Smooth muscle cell (in vitro differentiated cells): ENCODE data around the gene CABP7. TPM values are rescaled to one million over a fixed set of nuclear protein-coding genes. Genes with fewer than 3 reads are reported as not detected.

ENCODE experiments used
- DNase-seq: peaks from one replicate; lab custom pipeline; 2025; ENCODE audit not compliant: unreplicated experiment; lab: John Stamatoyannopoulos, UW
- H2AFZ ChIP-seq: fragments of 200-600 bp; sonication (generic); 2 replicates; pipeline ENCODE4 v1.6.0; 2016; ENCODE audit warnings: antibody characterized with exemption, low read depth, mild to moderate bottlenecking
- H3F3A ChIP-seq: fragments of 200-600 bp; sonication (generic); 2 replicates; pipeline ENCODE4 v1.6.0; 2017; ENCODE audit warnings: antibody characterized with exemption, low read depth
- H3K27ac ChIP-seq: fragments of 200-600 bp; sonication (generic); 2 replicates; pipeline ENCODE4 v1.5.1; 2016; ENCODE audit warnings: low read depth, mild to moderate bottlenecking
- H3K27me3 ChIP-seq: fragments of 200-600 bp; sonication (generic); 2 replicates; pipeline ENCODE4 v1.6.1; 2016; ENCODE audit warnings: low read depth, mild to moderate bottlenecking
- H3K36me3 ChIP-seq: fragments of 200-600 bp; sonication (generic); 2 replicates; pipeline ENCODE4 v1.5.1; 2016; ENCODE audit warnings: low read depth
- H3K4me1 ChIP-seq: fragments of 200-600 bp; sonication (generic); 2 replicates; pipeline ENCODE4 v1.5.1; 2016; ENCODE audit warnings: low read depth
- H3K4me2 ChIP-seq: fragments of 200-600 bp; sonication (generic); 2 replicates; pipeline ENCODE4 v1.6.0; 2016; ENCODE audit warnings: mild to moderate bottlenecking
- H3K4me3 ChIP-seq: fragments of 200-600 bp; sonication (generic); 2 replicates; pipeline ENCODE4 v1.5.1; 2016; ENCODE audit warnings: mild to moderate bottlenecking
- H3K79me2 ChIP-seq: fragments of 200-600 bp; sonication (generic); 2 replicates; pipeline ENCODE4 v1.6.0; 2016; ENCODE audit warnings: low read depth, mild to moderate bottlenecking
- H3K9ac ChIP-seq: fragments of 200-600 bp; sonication (generic); 2 replicates; pipeline ENCODE4 v1.6.0; 2016; ENCODE audit warnings: low read depth
- H3K9me3 ChIP-seq: fragments of 200-600 bp; sonication (generic); replicated peaks from 2 replicates; pipeline ENCODE4 v1.5.1; 2016; ENCODE audit warnings: low read depth
- H4K20me1 ChIP-seq: fragments of 200-600 bp; sonication (generic); 2 replicates; pipeline ENCODE4 v1.6.0; 2016; ENCODE audit warnings: low read depth
- WGBS: methylation state at CpG from one replicate; pipeline ENCODE4 v1.1.7; 2016; ENCODE audit warnings: low lambda C conversion rate; 5-methylcytosine and 5-hydroxymethylcytosine counted together
- polyA plus RNA-seq: library from polyadenylated mRNA; unstranded; fragments of >200 nt; fragmentation: Nextera tagmentation; extraction: Ambion mirVana; gene quantifications from 2 replicates; pipeline ENCODE4 v1.2.1, GENCODE V29; 2016
- total RNA-seq: library from RNA; depleted of rRNA; stranded (reverse); fragments of >200 nt; gene quantifications from 2 replicates; pipeline ENCODE4 v1.2.3, GENCODE V29; 2014
- TF ChIP-seq, protein P1 (sequence below): fragments of 200-600 bp; sonication (generic); IDR thresholded peaks from 2 replicates; pipeline ENCODE4 v1.5.1; 2017; ENCODE audit warnings: borderline replicate concordance, mild to moderate bottlenecking, antibody characterized with exemption; ENCODE audit not compliant: insufficient read depth, poor library complexity, severe bottlenecking

CABP7 gene
- total and polyA plus RNA-seq, 2 experiments from 2014 or later: not detected

DNA sequence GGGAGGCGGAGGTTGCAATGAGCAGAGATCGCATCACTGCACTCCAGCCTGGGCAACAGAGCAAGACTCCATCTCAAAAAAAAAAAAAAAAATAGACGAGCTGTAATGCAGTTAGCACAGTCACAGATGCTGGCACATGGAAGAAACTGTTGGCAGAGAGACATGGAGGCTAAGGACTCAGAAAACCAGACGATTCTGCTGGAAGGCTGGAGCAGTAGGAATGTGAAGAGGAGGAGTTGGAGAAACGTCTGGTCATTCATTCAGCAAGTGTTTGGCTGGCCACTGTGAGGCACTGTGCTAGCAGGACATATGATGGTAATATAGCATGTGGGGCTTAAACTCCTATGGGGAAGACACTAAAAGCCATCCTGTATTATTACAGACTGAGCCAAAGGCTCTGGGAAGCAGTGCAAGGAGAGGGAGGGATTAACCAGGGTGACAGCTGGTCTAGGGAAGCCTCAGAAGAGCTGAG, 52.4 kb downstream of the CABP7 start:
- Histone ChIP-seq H3K9me3 (no peaks in the 10 kb centered on the region), H3K4me3 (no peak overlapping the region), H3K36me3 (peaks cover 5% of the 10 kb centered on the region), H3K27ac (peak overlapping the region; percentile 86), H3K79me2 (peaks cover 24% of the 10 kb centered on the region), H4K20me1 (no peaks in the 10 kb centered on the region), H3K27me3 (no peaks in the 10 kb centered on the region), H3F3A (peaks cover 3% of the 10 kb centered on the region), H3K9ac (no peak overlapping the region), H2AFZ (no peak overlapping the region), H3K4me1 (peaks cover 9% of the 10 kb centered on the region), H3K4me2 (no peak overlapping the region)
- DNase-seq: no peak
- TF ChIP-seq, protein P1, sequence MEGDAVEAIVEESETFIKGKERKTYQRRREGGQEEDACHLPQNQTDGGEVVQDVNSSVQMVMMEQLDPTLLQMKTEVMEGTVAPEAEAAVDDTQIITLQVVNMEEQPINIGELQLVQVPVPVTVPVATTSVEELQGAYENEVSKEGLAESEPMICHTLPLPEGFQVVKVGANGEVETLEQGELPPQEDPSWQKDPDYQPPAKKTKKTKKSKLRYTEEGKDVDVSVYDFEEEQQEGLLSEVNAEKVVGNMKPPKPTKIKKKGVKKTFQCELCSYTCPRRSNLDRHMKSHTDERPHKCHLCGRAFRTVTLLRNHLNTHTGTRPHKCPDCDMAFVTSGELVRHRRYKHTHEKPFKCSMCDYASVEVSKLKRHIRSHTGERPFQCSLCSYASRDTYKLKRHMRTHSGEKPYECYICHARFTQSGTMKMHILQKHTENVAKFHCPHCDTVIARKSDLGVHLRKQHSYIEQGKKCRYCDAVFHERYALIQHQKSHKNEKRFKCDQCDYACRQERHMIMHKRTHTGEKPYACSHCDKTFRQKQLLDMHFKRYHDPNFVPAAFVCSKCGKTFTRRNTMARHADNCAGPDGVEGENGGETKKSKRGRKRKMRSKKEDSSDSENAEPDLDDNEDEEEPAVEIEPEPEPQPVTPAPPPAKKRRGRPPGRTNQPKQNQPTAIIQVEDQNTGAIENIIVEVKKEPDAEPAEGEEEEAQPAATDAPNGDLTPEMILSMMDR: peak; percentile 39
- 54% methylated on average over 5 of the region's 5 CpGs for WGBS

DNA sequence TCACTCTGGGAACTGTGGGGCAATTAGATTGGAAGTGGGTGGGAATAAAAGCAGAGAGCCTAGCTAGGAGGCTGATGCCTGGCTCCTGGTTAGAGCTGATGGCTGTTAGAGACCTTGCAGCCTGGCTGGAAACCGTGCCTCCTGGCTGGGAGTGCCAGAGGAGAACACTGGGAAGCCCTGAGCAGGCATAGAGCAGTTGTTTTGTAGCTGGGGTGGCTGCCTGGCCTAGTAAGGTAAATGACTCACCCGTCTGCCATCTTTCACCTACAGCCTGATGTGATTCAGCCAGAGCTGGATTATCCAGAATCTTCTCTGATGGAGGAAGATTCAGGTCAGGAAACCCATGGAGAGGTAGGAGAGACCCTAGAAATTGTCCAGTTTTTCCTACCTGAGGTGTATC, 53.4 kb downstream of the CABP7 start:
- Histone ChIP-seq H4K20me1 (no peaks in the 10 kb centered on the region), H3K4me2 (no peak overlapping the region), H3K27ac (peak overlapping the region; percentile 86), H3F3A (peaks cover 3% of the 10 kb centered on the region), H3K27me3 (no peaks in the 10 kb centered on the region), H3K4me3 (no peak overlapping the region), H3K9me3 (no peaks in the 10 kb centered on the region), H3K9ac (no peak overlapping the region), H3K4me1 (peaks cover 4% of the 10 kb centered on the region), H3K36me3 (peaks cover 5% of the 10 kb centered on the region), H3K79me2 (peaks cover 14% of the 10 kb centered on the region), H2AFZ (no peak overlapping the region)
- DNase-seq: no peak
- TF ChIP-seq, protein P1: no peak
- WGBS: 37% methylated on average over 2 of the region's 2 CpGs

DNA sequence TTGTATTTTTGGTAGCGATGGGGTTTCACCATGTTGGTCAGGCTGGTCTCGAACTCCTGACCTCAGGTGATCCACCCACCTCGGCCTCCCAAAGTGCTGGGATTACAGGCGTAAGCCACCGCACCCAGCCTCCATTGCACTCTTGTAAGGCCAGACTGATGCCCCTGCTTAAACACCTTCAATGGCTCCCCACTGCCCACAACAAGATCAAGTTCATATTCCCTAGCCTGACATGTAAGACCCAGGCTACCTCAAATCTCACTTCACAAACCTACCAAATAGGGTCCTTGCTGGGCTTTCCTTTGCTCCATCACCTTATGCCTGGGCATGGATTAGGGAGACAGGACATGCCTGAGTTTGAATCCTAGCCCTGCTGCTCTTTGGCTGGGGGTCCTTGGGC, 60.4 kb downstream of the CABP7 start:
- Histone ChIP-seq H3K36me3 (no peaks in the 10 kb centered on the region), H3K4me1 (peaks cover 14% of the 10 kb centered on the region), H3K27me3 (no peaks in the 10 kb centered on the region), H3K4me2 (peak overlapping the region; percentile 10), H3K9me3 (no peaks in the 10 kb centered on the region), H3K27ac (peak overlapping the region; percentile 34), H3F3A (no peaks in the 10 kb centered on the region), H3K9ac (peak overlapping the region; percentile 11), H4K20me1 (no peaks in the 10 kb centered on the region), H3K4me3 (no peak overlapping the region), H2AFZ (no peak overlapping the region), H3K79me2 (no peaks in the 10 kb centered on the region)
- no peak for DNase-seq
- TF ChIP-seq, protein P1: no peak
- 93% methylated on average over 5 of the region's 5 CpGs for WGBS

DNA sequence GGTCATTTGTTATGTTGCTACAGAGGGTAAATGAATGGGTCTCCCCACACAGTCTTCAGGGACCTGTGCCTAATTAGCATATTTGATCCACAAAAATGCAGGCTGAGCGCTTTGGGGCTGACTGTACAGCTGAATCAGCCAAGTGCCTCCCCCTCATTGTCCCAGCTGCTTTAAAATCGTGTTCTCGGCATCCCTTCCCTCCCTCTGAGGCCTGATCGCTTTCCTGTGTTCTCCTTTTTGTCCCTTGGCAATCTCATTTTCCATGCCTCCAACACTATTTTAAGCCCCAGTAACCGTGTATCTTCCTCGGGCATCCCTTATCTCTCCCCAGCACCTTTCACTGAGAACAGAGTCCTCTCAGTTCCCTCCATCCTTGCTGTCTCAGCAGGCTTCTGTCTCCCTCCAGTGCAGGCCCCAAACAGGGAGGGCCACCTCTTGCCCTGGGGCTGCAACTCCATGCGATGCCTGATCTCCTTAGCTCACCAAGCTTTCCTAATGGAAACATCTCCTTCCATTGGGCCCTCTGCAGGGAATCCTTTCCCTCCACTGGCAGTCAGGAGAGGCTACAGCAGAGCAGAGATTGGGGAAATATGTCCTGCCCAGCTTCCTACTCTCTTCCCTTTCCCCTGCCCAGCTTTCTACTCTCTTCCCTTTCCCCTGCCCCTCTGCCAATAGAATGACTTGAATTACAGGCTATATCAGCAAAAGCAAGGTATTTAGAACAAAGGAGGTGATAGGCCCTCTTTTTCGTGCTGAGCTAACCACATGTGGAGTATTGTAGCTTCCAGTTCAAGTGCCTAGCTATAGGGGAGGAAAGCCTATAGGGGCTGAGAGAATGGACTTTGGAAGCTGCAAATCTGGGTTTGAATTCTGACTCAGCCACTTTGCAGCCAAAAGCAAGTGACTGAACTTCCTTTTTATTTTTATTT, 61.2 kb downstream of the CABP7 start:
- Histone ChIP-seq H3K79me2 (no peaks in the 10 kb centered on the region), H2AFZ (peak overlapping the region; percentile 79), H3F3A (no peaks in the 10 kb centered on the region), H3K27ac (peak overlapping the region; percentile 91), H3K4me3 (no peak overlapping the region), H3K9me3 (no peaks in the 10 kb centered on the region), H4K20me1 (no peaks in the 10 kb centered on the region), H3K27me3 (no peaks in the 10 kb centered on the region), H3K36me3 (no peaks in the 10 kb centered on the region), H3K9ac (peak overlapping the region; percentile 56), H3K4me1 (peaks cover 14% of the 10 kb centered on the region), H3K4me2 (peak overlapping the region; percentile 50)
- 15% methylated on average over 8 of the region's 8 CpGs for WGBS
- TF ChIP-seq, protein P1: no peak
- no peak for DNase-seq
